ENCODE results near the gene OR52E1. TPM values are rescaled to one million over a fixed set of nuclear protein-coding genes. Genes with fewer than 3 reads are reported as not detected.
"Not testable (repeated sequence)": the region's sequence is repeated elsewhere in the genome, so short reads cannot be mapped to it uniquely, and the experiment has no call there.

OR52E1 gene
- not detected for polyA plus RNA-seq (2012; ENCODE audit: low read depth, missing spikeins)

GRCh38 chr11:5069272-5069671 lies at the start of gene OR52E1:
Gene OR52E1, plus strand, starts transcription at chr11:5069572.
- FAIRE-seq (no peak), DNase-seq (ENCODE audit: insufficient read length, low spot score) (no peak)
- no peak for TF ChIP-seq PAX5 (IDR thresholded peaks at IDR 0.05; ENCODE audit: insufficient read depth, low read length, severe bottlenecking)
- no peak for TF ChIP-seq POLR2AphosphoS5 (IDR thresholded peaks at IDR 0.05; ENCODE audit: low read depth, low read length)
- no peak for TF ChIP-seq POLR2A (IDR thresholded peaks at IDR 0.05; ENCODE audit: low read depth, low read length)
- TF ChIP-seq SPI1 (IDR thresholded peaks at IDR 0.05; ENCODE audit: low read depth, low read length), result no peak
- TF ChIP-seq TAF1 (IDR thresholded peaks at IDR 0.05; ENCODE audit: low read depth, low read length), result no peak
- no peak for TF ChIP-seq POU2F2 (IDR thresholded peaks at IDR 0.05; ENCODE audit: low read depth, low read length)

GRCh38 chr11:5021996-5022395 lies 47.4 kb upstream of the OR52E1 start:
- FAIRE-seq, result no peak
- TF ChIP-seq POU2F2 (IDR thresholded peaks at IDR 0.05; ENCODE audit: low read depth, low read length) (no peak), PAX5 (IDR thresholded peaks at IDR 0.05; ENCODE audit: insufficient read depth, low read length, severe bottlenecking) (no peak), SPI1 (IDR thresholded peaks at IDR 0.05; ENCODE audit: low read depth, low read length) (no peak), POLR2AphosphoS5 (IDR thresholded peaks at IDR 0.05; ENCODE audit: low read depth, low read length) (no peak), TAF1 (IDR thresholded peaks at IDR 0.05; ENCODE audit: low read depth, low read length) (no peak), POLR2A (IDR thresholded peaks at IDR 0.05; ENCODE audit: low read depth, low read length) (no peak)

GRCh38 chr11:5036669-5037068 lies 32.7 kb upstream of the OR52E1 start:
- TF ChIP-seq POLR2A (IDR thresholded peaks at IDR 0.05; ENCODE audit: low read depth, low read length), result no peak
- TF ChIP-seq TAF1 (IDR thresholded peaks at IDR 0.05; ENCODE audit: low read depth, low read length), result no peak
- TF ChIP-seq POLR2AphosphoS5 (IDR thresholded peaks at IDR 0.05; ENCODE audit: low read depth, low read length), result no peak
- TF ChIP-seq POU2F2 (IDR thresholded peaks at IDR 0.05; ENCODE audit: low read depth, low read length), result no peak
- TF ChIP-seq PAX5 (IDR thresholded peaks at IDR 0.05; ENCODE audit: insufficient read depth, low read length, severe bottlenecking), result no peak
- no peak for TF ChIP-seq SPI1 (IDR thresholded peaks at IDR 0.05; ENCODE audit: low read depth, low read length)
- FAIRE-seq (no peak), DNase-seq (ENCODE audit: insufficient read length, low spot score) (no peak)

More at GRCh38 chr11:5021996-5022395, 47.4 kb upstream of the OR52E1 start:
- DNase-seq (ENCODE audit: insufficient read length, low spot score), result no peak

GRCh38 chr11:5037926-5038325 lies 31.4 kb upstream of the OR52E1 start:
- FAIRE-seq (no peak), DNase-seq (ENCODE audit: insufficient read length, low spot score) (no peak)
- TF ChIP-seq POU2F2 (IDR thresholded peaks at IDR 0.05; ENCODE audit: low read depth, low read length), result no peak
- TF ChIP-seq POLR2AphosphoS5 (IDR thresholded peaks at IDR 0.05; ENCODE audit: low read depth, low read length), result no peak
- TF ChIP-seq TAF1 (IDR thresholded peaks at IDR 0.05; ENCODE audit: low read depth, low read length), result no peak
- TF ChIP-seq POLR2A (IDR thresholded peaks at IDR 0.05; ENCODE audit: low read depth, low read length), result no peak
- no peak for TF ChIP-seq SPI1 (IDR thresholded peaks at IDR 0.05; ENCODE audit: low read depth, low read length)
- TF ChIP-seq PAX5 (IDR thresholded peaks at IDR 0.05; ENCODE audit: insufficient read depth, low read length, severe bottlenecking), result no peak

GRCh38 chr11:5038341-5038740 lies 31.0 kb upstream of the OR52E1 start:
- FAIRE-seq (no peak), DNase-seq (ENCODE audit: insufficient read length, low spot score) (no peak)

GRCh38 chr11:5040876-5041275 lies 28.5 kb upstream of the OR52E1 start:
- no peak for TF ChIP-seq POU2F2 (IDR thresholded peaks at IDR 0.05; ENCODE audit: low read depth, low read length)
- FAIRE-seq (no peak), DNase-seq (ENCODE audit: insufficient read length, low spot score) (no peak)

More at GRCh38 chr11:5038341-5038740, 31.0 kb upstream of the OR52E1 start:
- TF ChIP-seq PAX5 (IDR thresholded peaks at IDR 0.05; ENCODE audit: insufficient read depth, low read length, severe bottlenecking), result no peak
- TF ChIP-seq POU2F2 (IDR thresholded peaks at IDR 0.05; ENCODE audit: low read depth, low read length), result no peak
- TF ChIP-seq POLR2A (IDR thresholded peaks at IDR 0.05; ENCODE audit: low read depth, low read length), result no peak
- no peak for TF ChIP-seq SPI1 (IDR thresholded peaks at IDR 0.05; ENCODE audit: low read depth, low read length)
- no peak for TF ChIP-seq TAF1 (IDR thresholded peaks at IDR 0.05; ENCODE audit: low read depth, low read length)
- TF ChIP-seq POLR2AphosphoS5 (IDR thresholded peaks at IDR 0.05; ENCODE audit: low read depth, low read length), result no peak

- FAIRE-seq, result no peak
- DNase-seq (ENCODE audit: insufficient read length, low spot score), result no peak
- no peak for TF ChIP-seq POLR2AphosphoS5 (IDR thresholded peaks at IDR 0.05; ENCODE audit: low read depth, low read length)
Observed at GRCh38 chr11:5042091-5042490, 27.3 kb upstream of the OR52E1 start.

- DNase-seq (ENCODE audit: insufficient read length, low spot score) (no peak), FAIRE-seq (no peak)
Observed at GRCh38 chr11:5043380-5043779, 26.0 kb upstream of the OR52E1 start.

GRCh38 chr11:5046226-5046625 lies 23.1 kb upstream of the OR52E1 start, which contains the start of gene OR52J3:
Gene OR52J3, plus strand, starts transcription at chr11:5046526. Its CDS starts 0 bp downstream, at chr11:5046526.
- FAIRE-seq, result no peak
- TF ChIP-seq POU2F2 (IDR thresholded peaks at IDR 0.05; ENCODE audit: low read depth, low read length) (no peak), PAX5 (IDR thresholded peaks at IDR 0.05; ENCODE audit: insufficient read depth, low read length, severe bottlenecking) (no peak), TAF1 (IDR thresholded peaks at IDR 0.05; ENCODE audit: low read depth, low read length) (no peak), POLR2A (IDR thresholded peaks at IDR 0.05; ENCODE audit: low read depth, low read length) (no peak), SPI1 (IDR thresholded peaks at IDR 0.05; ENCODE audit: low read depth, low read length) (no peak)
- DNase-seq (ENCODE audit: insufficient read length, low spot score), result no peak

More at GRCh38 chr11:5043380-5043779, 26.0 kb upstream of the OR52E1 start:
- TF ChIP-seq POLR2AphosphoS5 (IDR thresholded peaks at IDR 0.05; ENCODE audit: low read depth, low read length) (no peak), TAF1 (IDR thresholded peaks at IDR 0.05; ENCODE audit: low read depth, low read length) (no peak), POU2F2 (IDR thresholded peaks at IDR 0.05; ENCODE audit: low read depth, low read length) (no peak), SPI1 (IDR thresholded peaks at IDR 0.05; ENCODE audit: low read depth, low read length) (no peak), PAX5 (IDR thresholded peaks at IDR 0.05; ENCODE audit: insufficient read depth, low read length, severe bottlenecking) (no peak), POLR2A (IDR thresholded peaks at IDR 0.05; ENCODE audit: low read depth, low read length) (no peak)

- FAIRE-seq (no peak), DNase-seq (ENCODE audit: insufficient read length, low spot score) (no peak)
- TF ChIP-seq POLR2A (IDR thresholded peaks at IDR 0.05; ENCODE audit: low read depth, low read length) (no peak), POU2F2 (IDR thresholded peaks at IDR 0.05; ENCODE audit: low read depth, low read length) (no peak), TAF1 (IDR thresholded peaks at IDR 0.05; ENCODE audit: low read depth, low read length) (no peak), POLR2AphosphoS5 (IDR thresholded peaks at IDR 0.05; ENCODE audit: low read depth, low read length) (no peak), PAX5 (IDR thresholded peaks at IDR 0.05; ENCODE audit: insufficient read depth, low read length, severe bottlenecking) (no peak), SPI1 (IDR thresholded peaks at IDR 0.05; ENCODE audit: low read depth, low read length) (no peak)
Observed at GRCh38 chr11:5046754-5047330, 22.5 kb upstream of the OR52E1 start.

- FAIRE-seq; DNase-seq (ENCODE audit: insufficient read length, low spot score): not testable (repeated sequence)
Observed at GRCh38 chr11:5058679-5059078, 10.7 kb upstream of the OR52E1 start.
